ENCODE data around the gene CD99L2.

Gene CD99L2

DNA sequence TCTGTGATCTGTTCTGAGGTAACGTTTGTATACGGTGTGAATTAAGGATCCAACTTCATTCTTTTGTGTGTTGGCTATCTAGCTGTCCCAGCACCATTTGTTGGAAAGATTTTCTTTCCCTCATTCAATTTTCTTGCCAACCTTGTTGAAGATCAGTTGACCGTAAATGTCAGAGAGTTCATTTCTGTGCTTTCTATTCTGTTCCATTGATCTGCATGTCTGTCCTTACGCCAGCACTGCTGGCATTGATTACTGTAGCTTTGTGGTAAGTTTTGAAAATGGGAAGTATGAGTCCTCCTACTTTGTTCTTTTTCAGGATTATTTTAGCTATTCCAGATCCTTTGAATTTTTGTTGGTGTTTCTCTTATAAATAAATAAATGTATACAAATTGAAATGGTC, 144.5 kb downstream of the CD99L2 start:
- no peak for TF ChIP-seq CTCF (conservative IDR thresholded peaks at IDR 0.05; ENCODE audit: control insufficient read depth, insufficient read depth, low read depth, low read length)
- H3K4me3 ChIP-seq (ENCODE audit: control insufficient read depth, low read depth, low read length), result no peak overlapping the region
- DNase-seq (ENCODE audit: low read depth), result peak; percentile 10

GRCh38 chrX:150753357-150753756, 145.1 kb downstream of the CD99L2 start:
- DNase-seq (ENCODE audit: low read depth), result no peak
- TF ChIP-seq CTCF (conservative IDR thresholded peaks at IDR 0.05; ENCODE audit: control insufficient read depth, insufficient read depth, low read depth, low read length), result no peak
- no peak overlapping the region for H3K4me3 ChIP-seq (ENCODE audit: control insufficient read depth, low read depth, low read length)

GRCh38 chrX:150752124-150752523, 146.3 kb downstream of the CD99L2 start:
- no peak overlapping the region for H3K4me3 ChIP-seq (ENCODE audit: control insufficient read depth, low read depth, low read length)
- TF ChIP-seq CTCF (conservative IDR thresholded peaks at IDR 0.05; ENCODE audit: control insufficient read depth, insufficient read depth, low read depth, low read length), result no peak
- DNase-seq (ENCODE audit: low read depth), result no peak

DNA sequence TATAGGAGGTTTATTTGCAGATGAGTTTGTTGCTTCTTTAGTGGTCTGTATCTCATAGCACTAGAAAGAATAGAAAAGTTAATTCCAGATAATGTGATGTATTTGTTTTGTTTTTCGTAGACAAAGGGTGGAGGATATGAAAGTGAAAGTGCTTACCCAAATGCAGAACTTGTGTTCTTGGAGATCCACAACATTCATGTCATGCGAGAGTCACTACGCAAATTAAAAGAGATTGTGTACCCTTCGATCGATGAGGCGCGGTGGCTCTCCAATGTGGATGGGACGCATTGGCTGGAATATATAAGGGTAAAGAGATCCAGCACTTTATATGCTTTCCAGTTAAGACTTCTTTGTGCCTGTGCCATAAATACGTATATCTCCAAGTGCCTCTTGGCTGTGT, 162.0 kb downstream of the CD99L2 start:
- DNase-seq (ENCODE audit: low read depth), result no peak
- H3K4me3 ChIP-seq (ENCODE audit: control insufficient read depth, low read depth, low read length), result no peak overlapping the region
- TF ChIP-seq CTCF (conservative IDR thresholded peaks at IDR 0.05; ENCODE audit: control insufficient read depth, insufficient read depth, low read depth, low read length), result no peak

DNA sequence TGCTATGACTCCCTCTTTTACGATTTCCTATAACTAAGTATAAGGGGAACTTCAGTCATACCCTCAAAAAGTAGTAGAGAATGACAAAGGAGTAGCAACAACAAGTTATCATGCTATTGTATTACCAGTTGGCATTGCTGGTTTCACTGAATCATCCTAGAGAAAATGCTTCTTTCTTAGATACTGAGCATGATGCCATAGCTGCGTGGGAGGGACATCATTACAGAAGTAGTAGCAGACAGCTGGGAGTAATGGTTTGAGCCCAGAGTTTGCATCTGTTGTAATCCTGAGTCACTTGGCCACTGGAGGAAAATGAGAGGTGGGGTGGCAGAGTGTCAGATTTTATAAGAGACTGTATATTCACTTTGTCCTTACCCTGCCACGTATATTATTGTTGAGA, 166.7 kb downstream of the CD99L2 start:
- no peak overlapping the region for H3K4me3 ChIP-seq (ENCODE audit: control insufficient read depth, low read depth, low read length)
- peak; percentile 99 for DNase-seq (ENCODE audit: low read depth)
- TF ChIP-seq CTCF (conservative IDR thresholded peaks at IDR 0.05; ENCODE audit: control insufficient read depth, insufficient read depth, low read depth, low read length), result no peak

- no peak overlapping the region for H3K4me3 ChIP-seq (ENCODE audit: control insufficient read depth, low read depth, low read length)
- no peak for TF ChIP-seq CTCF (conservative IDR thresholded peaks at IDR 0.05; ENCODE audit: control insufficient read depth, insufficient read depth, low read depth, low read length)
- DNase-seq (ENCODE audit: low read depth), result peak; percentile 97
These were observed 167.7 kb downstream of the CD99L2 start for GRCh38 chrX:150730719-150731118.

DNA sequence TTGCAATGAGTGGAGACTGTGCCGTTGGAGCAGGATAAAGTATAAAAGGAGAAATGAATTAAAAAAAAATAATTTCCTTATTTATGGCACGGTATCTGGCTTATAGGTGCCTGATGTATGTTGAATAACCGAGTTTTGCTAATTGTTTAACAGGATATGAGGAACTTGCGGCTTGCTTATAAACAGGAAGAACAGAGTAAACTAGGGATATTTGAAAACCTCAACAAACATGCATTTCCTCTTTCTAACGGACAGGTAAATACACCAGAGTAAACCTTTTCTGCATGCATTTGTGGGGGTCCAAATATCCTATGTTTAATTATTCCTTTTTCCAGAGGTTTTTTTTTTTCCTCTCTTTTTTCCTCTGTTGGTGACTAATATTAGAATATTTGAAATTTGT, 168.5 kb downstream of the CD99L2 start:
- DNase-seq (ENCODE audit: low read depth), result no peak
- TF ChIP-seq CTCF (conservative IDR thresholded peaks at IDR 0.05; ENCODE audit: control insufficient read depth, insufficient read depth, low read depth, low read length), result no peak
- H3K4me3 ChIP-seq (ENCODE audit: control insufficient read depth, low read depth, low read length), result no peak overlapping the region
